Neural crest cell (in vitro differentiated cells): Measurements from ENCODE around the gene CR1. TPM values are rescaled to one million over a fixed set of nuclear protein-coding genes. Genes with fewer than 3 reads are reported as not detected.

Experiments used
- DNase-seq: peaks from one replicate; pipeline ENCODE4 v3.0.0; 2021; ENCODE audit warnings: low read depth, mixed read lengths, low spot score
- H3K27ac Mint-ChIP-seq: one replicate; pipeline ENCODE4 v1.8.0; 2021; ENCODE audit warnings: mild to moderate bottlenecking, mixed read lengths; ENCODE audit not compliant: unreplicated experiment
- H3K27me3 Mint-ChIP-seq: 2 replicates; pipeline ENCODE4 v1.8.0; 2021; ENCODE audit warnings: low read depth, mild to moderate bottlenecking, mixed read lengths
- H3K36me3 Mint-ChIP-seq: 2 replicates; pipeline ENCODE4 v1.8.0; 2021; ENCODE audit warnings: low read depth, mild to moderate bottlenecking, mixed read lengths
- H3K4me1 Mint-ChIP-seq: 2 replicates; pipeline ENCODE4 v1.8.0; 2021; ENCODE audit warnings: mixed read lengths
- H3K4me3 Mint-ChIP-seq: one replicate; pipeline ENCODE4 v1.8.0; 2021; ENCODE audit warnings: mild to moderate bottlenecking, mixed read lengths
- H3K9me3 Mint-ChIP-seq: 2 replicates; pipeline ENCODE4 v1.8.0; 2021; ENCODE audit warnings: mixed read lengths
- CTCF ChIP-seq: fragments of 200-600 bp; sonication (generic); conservative IDR thresholded peaks from 2 replicates; pipeline ENCODE4 v1.5.0; 2021; ENCODE audit warnings: antibody characterized with exemption, mild to moderate bottlenecking
- total RNA-seq: library from RNA; stranded (reverse); gene quantifications from 2 replicates; pipeline ENCODE4 v1.2.1, GENCODE V29; 2021

CR1 gene
- total RNA-seq, 1 donor from 2014 or later: not detected

GRCh38 chr1:207644166-207644851, 148.4 kb downstream of the CR1 start:
- no peaks in the 10 kb centered on the region for H3K9me3 Mint-ChIP-seq
- no peak for DNase-seq
- H3K4me3 Mint-ChIP-seq: no peak overlapping the region
- no peak for TF ChIP-seq CTCF
- peaks cover 4% of the 10 kb centered on the region for H3K4me1 Mint-ChIP-seq
- H3K27ac Mint-ChIP-seq: no peak overlapping the region
- H3K36me3 Mint-ChIP-seq: no peaks in the 10 kb centered on the region
- H3K27me3 Mint-ChIP-seq: peaks cover 6% of the 10 kb centered on the region

- no peak for TF ChIP-seq CTCF
- Mint-ChIP-seq H3K4me1 (no peaks in the 10 kb centered on the region), H3K36me3 (no peaks in the 10 kb centered on the region), H3K27me3 (peaks cover 6% of the 10 kb centered on the region), H3K9me3 (no peaks in the 10 kb centered on the region), H3K27ac (no peak within 1 kb of the TSS), H3K4me3 (no peak within 1 kb of the TSS)
- DNase-seq: no peak
Measured at GRCh38 chr1:207644852-207645634, 149.1 kb downstream of the CR1 start, which contains the start of gene CR1L. Gene CR1L (plus strand): TSS chr1:207645133. CDS start chr1:207645234, 101 bp downstream.

GRCh38 chr1:207645635-207646081, 149.7 kb downstream of the CR1 start:
- no peak overlapping the region for H3K27ac Mint-ChIP-seq
- H3K4me3 Mint-ChIP-seq: no peak overlapping the region
- TF ChIP-seq CTCF: no peak
- no peaks in the 10 kb centered on the region for H3K36me3 Mint-ChIP-seq
- no peaks in the 10 kb centered on the region for H3K9me3 Mint-ChIP-seq
- DNase-seq: no peak
- H3K4me1 Mint-ChIP-seq: no peaks in the 10 kb centered on the region
- peaks cover 6% of the 10 kb centered on the region for H3K27me3 Mint-ChIP-seq

GRCh38 chr1:207646171-207646570, 150.2 kb downstream of the CR1 start:
- Mint-ChIP-seq H3K9me3 (no peaks in the 10 kb centered on the region), H3K36me3 (no peaks in the 10 kb centered on the region), H3K27me3 (peaks cover 6% of the 10 kb centered on the region), H3K27ac (no peak overlapping the region), H3K4me1 (no peaks in the 10 kb centered on the region), H3K4me3 (no peak overlapping the region)
- DNase-seq: no peak
- TF ChIP-seq CTCF: no peak

- H3K27me3 Mint-ChIP-seq: peaks cover 6% of the 10 kb centered on the region
- H3K27ac Mint-ChIP-seq: no peak overlapping the region
- H3K9me3 Mint-ChIP-seq: no peaks in the 10 kb centered on the region
- TF ChIP-seq CTCF: no peak
- no peaks in the 10 kb centered on the region for H3K4me1 Mint-ChIP-seq
- no peaks in the 10 kb centered on the region for H3K36me3 Mint-ChIP-seq
- no peak for DNase-seq
- no peak overlapping the region for H3K4me3 Mint-ChIP-seq
Measured at GRCh38 chr1:207646944-207647579, 151.1 kb downstream of the CR1 start.
